HEK293T (cell line): ENCODE measurements around the gene AKAP6.

Experiments
- CTCF ChIA-PET: fragments of 350-600 bp; formaldehyde crosslinking; extraction: SDS; loops from one replicate; lab custom pipeline; 2021; ENCODE audit warnings: antibody characterized with exemption, inconsistent platforms; lab: Yijun Ruan, JAX
- POLR2A ChIA-PET: fragments of 350-600 bp; formaldehyde crosslinking; extraction: SDS; loops from one replicate; lab custom pipeline; 2020; ENCODE audit warnings: antibody characterized with exemption, inconsistent platforms; lab: Yijun Ruan, JAX
- DNase-seq: peaks from one replicate; pipeline ENCODE4 v3.0.0; 2012; ENCODE audit warnings: mixed read lengths; ENCODE audit errors: extremely low spot score
- ARNT ChIP-seq: fragments of 450-650 bp; IDR thresholded peaks from 2 replicates; pipeline ENCODE4 v1.6.1; 2017; ENCODE audit warnings: mild to moderate bottlenecking
- BHLHE40 ChIP-seq: fragments of 450-650 bp; IDR thresholded peaks from 2 replicates; pipeline ENCODE4 v1.6.1; 2016; ENCODE audit warnings: mild to moderate bottlenecking, moderate library complexity, borderline replicate concordance
- CTBP1 ChIP-seq: fragments of 450-650 bp; IDR thresholded peaks from 2 replicates; pipeline ENCODE4 v1.6.1; 2016; ENCODE audit warnings: borderline replicate concordance
- ELF4 ChIP-seq: fragments of 450-650 bp; IDR thresholded peaks from 2 replicates; pipeline ENCODE4 v1.6.1; 2017; ENCODE audit warnings: antibody characterized with exemption
- FOXA1 ChIP-seq: fragments of 450-650 bp; IDR thresholded peaks from 2 replicates; pipeline ENCODE4 v1.6.1; 2016; ENCODE audit warnings: mild to moderate bottlenecking
- FOXK2 ChIP-seq: fragments of 450-650 bp; IDR thresholded peaks from 2 replicates; pipeline ENCODE4 v1.6.1; 2016; ENCODE audit warnings: mild to moderate bottlenecking
- FOXM1 ChIP-seq: fragments of 450-650 bp; IDR thresholded peaks from 2 replicates; pipeline ENCODE4 v1.6.1; 2017; ENCODE audit warnings: mild to moderate bottlenecking, borderline replicate concordance
- HDGF ChIP-seq: fragments of 450-650 bp; IDR thresholded peaks from 2 replicates; pipeline ENCODE4 v1.6.1; 2017; ENCODE audit warnings: antibody characterized with exemption, borderline replicate concordance
- L3MBTL2 ChIP-seq: fragments of 450-650 bp; conservative IDR thresholded peaks from 2 replicates; pipeline ENCODE4 v1.6.1; 2016; ENCODE audit warnings: mild to moderate bottlenecking
- LEF1 ChIP-seq: fragments of 450-650 bp; IDR thresholded peaks from 2 replicates; pipeline ENCODE4 v1.6.1; 2017; ENCODE audit warnings: mild to moderate bottlenecking, borderline replicate concordance
- NFRKB ChIP-seq: fragments of 450-650 bp; IDR thresholded peaks from 2 replicates; pipeline ENCODE4 v1.6.1; 2016; ENCODE audit warnings: mild to moderate bottlenecking, moderate library complexity
- PKNOX1 ChIP-seq: fragments of 450-650 bp; IDR thresholded peaks from 2 replicates; pipeline ENCODE4 v1.6.1; 2016
- SP1 ChIP-seq: fragments of 450-650 bp; IDR thresholded peaks from 2 replicates; pipeline ENCODE4 v1.6.1; 2017
- SUZ12 ChIP-seq: fragments of 450-650 bp; IDR thresholded peaks from 2 replicates; pipeline ENCODE4 v1.6.1; 2016; ENCODE audit warnings: mild to moderate bottlenecking
- TARDBP ChIP-seq: fragments of 450-650 bp; IDR thresholded peaks from 2 replicates; pipeline ENCODE4 v1.6.1; 2016
- ZNF384 ChIP-seq: fragments of 450-650 bp; IDR thresholded peaks from 2 replicates; pipeline ENCODE4 v1.6.1; 2016

AKAP6 gene

GRCh38 chr14:32361674-32362073, 32.6 kb downstream of the AKAP6 start:
- no peak for DNase-seq
- TF ChIP-seq HDGF (no peak), CTBP1 (no peak), ARNT (no peak), LEF1 (no peak), BHLHE40 (no peak), NFRKB (no peak)
- POLR2A ChIA-PET = no interaction called here
- CTCF ChIA-PET = no interaction called here

- TF ChIP-seq ARNT = no peak
- TF ChIP-seq FOXA1 = no peak
- TF ChIP-seq PKNOX1 = no peak
- TF ChIP-seq SP1 = no peak
- no peak for TF ChIP-seq CTBP1
- no peak for TF ChIP-seq BHLHE40
- no peak for TF ChIP-seq L3MBTL2
- TF ChIP-seq NFRKB = no peak
- TF ChIP-seq HDGF = no peak
- no peak for TF ChIP-seq FOXK2
- TF ChIP-seq TARDBP = no peak
- TF ChIP-seq LEF1 = no peak
- TF ChIP-seq FOXM1 = no peak
- no peak for TF ChIP-seq SUZ12
- no peak for TF ChIP-seq ELF4
- no peak for TF ChIP-seq ZNF384
- no peak for DNase-seq
- ChIA-PET CTCF (interaction anchor here (0.6 kb wide), 1 partner anchor 1236 kb away, joined by 3 read pairs; no protein-coding TSS in a partner anchor), POLR2A (no interaction called here)
Observed at GRCh38 chr14:32363761-32364160, 34.7 kb downstream of the AKAP6 start.

- DNase-seq = no peak
- ChIA-PET POLR2A (no interaction called here), CTCF (no interaction called here)
- TF ChIP-seq NFRKB (no peak), TARDBP (no peak), LEF1 (no peak), SP1 (no peak), FOXA1 (no peak), ZNF384 (no peak), FOXM1 (no peak), HDGF (no peak), SUZ12 (no peak), ARNT (no peak), CTBP1 (no peak), BHLHE40 (no peak), ELF4 (no peak), PKNOX1 (no peak), L3MBTL2 (no peak), FOXK2 (no peak)
Observed at GRCh38 chr14:32364941-32365340, 35.8 kb downstream of the AKAP6 start.

- no peak for TF ChIP-seq CTBP1
- CTCF ChIA-PET = no interaction called here
- POLR2A ChIA-PET = no interaction called here
- DNase-seq = no peak
Observed at GRCh38 chr14:32366256-32366879, 37.3 kb downstream of the AKAP6 start.

- no peak for DNase-seq
- ChIA-PET POLR2A (no interaction called here), CTCF (no interaction called here)
- no peak for TF ChIP-seq SP1
- no peak for TF ChIP-seq FOXK2
- TF ChIP-seq TARDBP = no peak
- TF ChIP-seq NFRKB = no peak
- no peak for TF ChIP-seq SUZ12
- TF ChIP-seq BHLHE40 = no peak
- no peak for TF ChIP-seq FOXM1
- no peak for TF ChIP-seq ZNF384
- no peak for TF ChIP-seq FOXA1
Observed at GRCh38 chr14:32366986-32367385, 37.9 kb downstream of the AKAP6 start.

- POLR2A ChIA-PET = no interaction called here
- TF ChIP-seq CTBP1 (no peak), ARNT (no peak), ELF4 (no peak), LEF1 (no peak), SP1 (no peak), ZNF384 (no peak), PKNOX1 (no peak), NFRKB (no peak), FOXM1 (no peak), BHLHE40 (no peak), SUZ12 (no peak)
- CTCF ChIA-PET = no interaction called here
- no peak for DNase-seq
Observed at GRCh38 chr14:32367516-32367915, 38.4 kb downstream of the AKAP6 start.
